ENCODE measurements around the gene ARHGEF4. TPM values are rescaled to one million over a fixed set of nuclear protein-coding genes. Genes with fewer than 3 reads are reported as not detected.
"Not testable (repeated sequence)": the region's sequence is repeated elsewhere in the genome, so short reads cannot be mapped to it uniquely, and the experiment has no call there.

ARHGEF4 gene
- total and polyA plus RNA-seq, 10 of the 15 experiments (the other 5 are each of a cell fraction or from before 2014, with no cell fraction given): 0.02 to 0.24 (median 0.16) TPM; not detected in 6

DNA sequence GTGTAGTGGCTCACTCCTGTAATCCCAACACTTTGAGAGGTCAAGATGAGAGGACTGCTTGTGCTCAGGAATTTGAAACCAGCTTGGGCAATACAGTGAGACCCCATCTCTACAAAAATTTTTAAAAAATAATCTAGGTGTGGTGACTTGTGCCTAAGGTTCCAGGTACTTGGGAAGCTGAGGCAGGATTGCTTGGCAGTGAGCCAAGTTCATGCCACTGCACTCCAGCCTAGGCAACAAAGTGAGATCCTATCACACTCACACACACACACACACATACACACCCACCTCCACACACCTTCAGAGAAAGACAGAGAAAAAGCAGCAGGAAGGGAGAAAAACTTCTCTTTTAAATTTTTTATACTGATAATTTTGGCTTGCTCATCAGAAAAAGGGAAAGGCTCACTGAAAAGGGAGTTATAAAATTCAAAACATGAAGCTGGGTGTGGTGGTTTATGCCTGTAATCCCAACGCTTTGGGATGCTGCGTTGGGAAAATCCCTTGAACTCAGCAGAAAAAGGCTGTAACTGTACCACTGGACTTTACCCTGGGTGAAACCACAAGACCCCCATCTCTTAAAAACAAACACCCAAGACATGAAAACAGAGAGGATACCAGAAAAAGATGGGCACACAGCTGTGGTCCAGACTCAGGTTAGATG is 230.9 kb downstream of the ARHGEF4 start:
- FAIRE-seq (no peak), DNase-seq (ENCODE audit: low read depth, low spot score) (no peak), ATAC-seq (no peak)
- ChIA-PET CTCF (interaction anchor here (0.6 kb wide), 1 partner anchor 18 kb away, joined by 3 read pairs; no protein-coding TSS in a partner anchor), POLR2A (no interaction called here), RAD21 (ENCODE audit: unreplicated experiment) (no interaction called here), SMC1A (ENCODE audit: uncharacterized antibody, unreplicated experiment) (no interaction called here)
- Histone ChIP-seq H3K4me3 (no peak overlapping the region), H3K36me3 (ENCODE audit: control insufficient read depth in 2 of 2, insufficient read depth in 2 of 2, low read length in 1 of 2) (peaks cover 15 to 27% of the 10 kb centered on the region in 2 experiments), H3K4me1 (ENCODE audit: control insufficient read depth, insufficient read depth, low read length) (no peaks in the 10 kb centered on the region), H3K9ac (ENCODE audit: control insufficient read depth, insufficient read depth, low read length) (no peak overlapping the region), H4K20me1 (ENCODE audit: control insufficient read depth, insufficient read depth) (peaks cover under 1% of the 10 kb centered on the region; the same call in 1 of the 2 replicates), H3K9me3 (replicated peaks; ENCODE audit: control insufficient read depth, insufficient read depth, low read length) (no peaks in the 10 kb centered on the region), H3K27me3 (replicated peaks in 1 of 2; ENCODE audit: control insufficient read depth in 2 of 2, insufficient read depth in 2 of 2, low read length in 1 of 2) (no peaks in the 10 kb centered on the region), H2AFZ (ENCODE audit: control insufficient read depth, low read depth, low read length) (no peak overlapping the region), H3K4me2 (ENCODE audit: control insufficient read depth, insufficient read depth) (no peak overlapping the region), H3K79me2 (ENCODE audit: control insufficient read depth, insufficient read depth, low read length) (peaks cover 11% of the 10 kb centered on the region), H3K27ac (ENCODE audit: control insufficient read depth, insufficient read depth) (no peak overlapping the region)
- intact Hi-C loops (cut with micrococcal nuclease; ENCODE audit: unreplicated experiment) (no loop called here), in situ Hi-C loops (cut with MboI) (no loop called here)
- no peak for TF ChIP-seq EED (IDR thresholded peaks at IDR 0.05; ENCODE audit: low read depth)
- no peak for TF ChIP-seq HDGF (IDR thresholded peaks at IDR 0.05)
- BruUV-seq (replicated peaks): no TSS peak
- 94% methylated on average over 2 of the region's 2 CpGs for WGBS (ENCODE audit: insufficient coverage, insufficient replicate concordance, low lambda C conversion rate, missing lambda C conversion rate)

DNA sequence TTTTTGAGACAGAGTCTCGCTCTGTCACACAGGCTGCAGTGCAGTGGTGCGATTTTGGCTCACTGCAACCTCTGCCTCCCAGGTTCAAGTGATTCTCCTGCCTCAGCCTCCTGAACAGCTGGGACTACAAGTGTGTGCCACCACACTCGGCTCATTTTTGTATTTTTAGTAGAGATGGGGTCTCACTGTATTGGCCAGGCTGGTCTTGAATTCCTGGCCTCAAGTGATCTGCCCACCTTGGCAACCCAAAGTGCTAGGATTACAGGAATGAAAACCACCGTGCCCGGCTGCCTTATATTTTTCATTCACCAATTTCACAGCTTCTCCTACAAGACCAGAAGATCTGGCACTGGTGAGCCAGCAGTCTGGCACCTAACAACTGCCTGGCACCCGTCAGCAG is 231.5 kb downstream of the ARHGEF4 start:
- in situ Hi-C loops (cut with MboI); FAIRE-seq: not testable (repeated sequence)
- peaks cover 15 to 28% of the 10 kb centered on the region in 2 experiments for H3K36me3 ChIP-seq (ENCODE audit: control insufficient read depth in 2 of 2, insufficient read depth in 2 of 2, low read length in 1 of 2)

DNA sequence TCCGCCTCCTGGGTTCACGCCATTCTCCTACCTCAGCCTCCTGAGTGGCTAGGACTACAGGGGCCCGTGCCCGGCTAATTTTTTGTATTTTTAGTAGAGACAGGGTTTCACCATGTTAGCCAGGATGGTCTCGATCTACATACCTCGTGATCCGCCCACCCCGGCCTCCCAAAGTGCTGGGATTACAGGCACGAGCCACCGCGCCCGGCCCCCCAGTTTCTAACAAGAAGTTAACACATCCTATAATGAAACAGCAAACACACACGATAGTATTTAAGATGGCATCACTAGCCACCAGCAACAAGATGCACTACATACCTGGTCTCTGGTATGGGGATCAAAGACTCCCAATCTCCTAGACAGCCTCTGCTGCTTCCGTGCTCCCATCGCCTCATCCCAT is 238.9 kb downstream of the ARHGEF4 start:
- intact Hi-C loops (cut with micrococcal nuclease; ENCODE audit: unreplicated experiment); SMC1A ChIA-PET (ENCODE audit: uncharacterized antibody, unreplicated experiment); H3K4me2 ChIP-seq (ENCODE audit: control insufficient read depth, insufficient read depth); in situ Hi-C loops (cut with MboI); ATAC-seq; FAIRE-seq; POLR2A ChIA-PET; H3K27ac ChIP-seq (ENCODE audit: control insufficient read depth, insufficient read depth); H3K9ac ChIP-seq (ENCODE audit: control insufficient read depth, insufficient read depth, low read length); H3K4me1 ChIP-seq (ENCODE audit: control insufficient read depth, insufficient read depth, low read length); CTCF ChIA-PET; H2AFZ ChIP-seq (ENCODE audit: control insufficient read depth, low read depth, low read length); DNase-seq (ENCODE audit: low read depth, low spot score); RAD21 ChIA-PET (ENCODE audit: unreplicated experiment); BruUV-seq (replicated peaks); H3K9me3 ChIP-seq (replicated peaks; ENCODE audit: control insufficient read depth, insufficient read depth, low read length); H3K4me3 ChIP-seq; H3K27me3 ChIP-seq (replicated peaks in 1 of 2; ENCODE audit: control insufficient read depth in 2 of 2, insufficient read depth in 2 of 2, low read length in 1 of 2): not testable (repeated sequence)
- Histone ChIP-seq H3K79me2 (ENCODE audit: control insufficient read depth, insufficient read depth, low read length) (peaks cover 16% of the 10 kb centered on the region), H3K36me3 (ENCODE audit: control insufficient read depth in 2 of 2, insufficient read depth in 2 of 2, low read length in 1 of 2) (peaks cover 15 to 51% of the 10 kb centered on the region in 2 experiments), H4K20me1 (ENCODE audit: control insufficient read depth, insufficient read depth) (peaks cover 11% of the 10 kb centered on the region; the same call in 1 of the 2 replicates)
- WGBS (ENCODE audit: insufficient coverage, insufficient replicate concordance, low lambda C conversion rate, missing lambda C conversion rate): 98% methylated on average over 15 of the region's 15 CpGs

More for the DNA sequence above, 231.5 kb downstream of the ARHGEF4 start:
- peaks cover 11% of the 10 kb centered on the region for H3K79me2 ChIP-seq (ENCODE audit: control insufficient read depth, insufficient read depth, low read length)
- H4K20me1 ChIP-seq (ENCODE audit: control insufficient read depth, insufficient read depth); POLR2A ChIA-PET; H3K9me3 ChIP-seq (replicated peaks; ENCODE audit: control insufficient read depth, insufficient read depth, low read length); H3K4me2 ChIP-seq (ENCODE audit: control insufficient read depth, insufficient read depth); H3K27ac ChIP-seq (ENCODE audit: control insufficient read depth, insufficient read depth); H3K4me3 ChIP-seq; H3K27me3 ChIP-seq (replicated peaks in 1 of 2; ENCODE audit: control insufficient read depth in 2 of 2, insufficient read depth in 2 of 2, low read length in 1 of 2); RAD21 ChIA-PET (ENCODE audit: unreplicated experiment); H3K9ac ChIP-seq (ENCODE audit: control insufficient read depth, insufficient read depth, low read length); intact Hi-C loops (cut with micrococcal nuclease; ENCODE audit: unreplicated experiment); H3K4me1 ChIP-seq (ENCODE audit: control insufficient read depth, insufficient read depth, low read length); BruUV-seq (replicated peaks); ATAC-seq; H2AFZ ChIP-seq (ENCODE audit: control insufficient read depth, low read depth, low read length); DNase-seq (ENCODE audit: low read depth, low spot score); SMC1A ChIA-PET (ENCODE audit: uncharacterized antibody, unreplicated experiment): not testable (repeated sequence)
- CTCF ChIA-PET: interaction anchor here (0.6 kb wide), 1 partner anchor 17 kb away, joined by 3 read pairs; no protein-coding TSS in a partner anchor
- WGBS (ENCODE audit: insufficient coverage, insufficient replicate concordance, low lambda C conversion rate, missing lambda C conversion rate): 98% methylated on average over 6 of the region's 6 CpGs
